ENCODE results near the gene SEC14L3.

- TF ChIP-seq CTCF (IDR thresholded peaks at IDR 0.05) = no peak
- no peak for TF ChIP-seq POLR2A (IDR thresholded peaks at IDR 0.05)
Observed at GRCh38 chr22:30413001-30413400, 58.8 kb downstream of the SEC14L3 start.
